GM18498 (cell line): ENCODE data around the gene KIF11.
"Not testable (repeated sequence)": the region's sequence is repeated elsewhere in the genome, so short reads cannot be mapped to it uniquely, and the experiment has no call there.

Source experiments
- ATAC-seq: cut with Tn5 transposase; IDR thresholded peaks from one replicate; pipeline ENCODE4 v1.9.1; 2021; ENCODE audit warnings: mild to moderate bottlenecking, moderate library complexity; ENCODE audit not compliant: unreplicated experiment

Gene KIF11

GRCh38 chr10:92590623-92591549, 2.0 kb upstream of the KIF11 start:
- peak; percentile 1 for ATAC-seq

- peak; percentile 75 for ATAC-seq
Observed at GRCh38 chr10:92591550-92592022, 1.3 kb upstream of the KIF11 start.

- no peak for ATAC-seq
Observed at GRCh38 chr10:92593619-92594588, 974 bp downstream of the KIF11 start.

GRCh38 chr10:92595505-92595904, 2.6 kb downstream of the KIF11 start:
- no peak for ATAC-seq

- ATAC-seq: no peak
Observed at GRCh38 chr10:92598321-92598720, 5.4 kb downstream of the KIF11 start.

GRCh38 chr10:92604841-92605240, 11.9 kb downstream of the KIF11 start:
- no peak for ATAC-seq

GRCh38 chr10:92615515-92615914, 22.6 kb downstream of the KIF11 start:
- ATAC-seq: no peak

GRCh38 chr10:92619368-92619767, 26.4 kb downstream of the KIF11 start:
- ATAC-seq: no peak

- no peak for ATAC-seq
Observed at GRCh38 chr10:92627845-92628480, 35.0 kb downstream of the KIF11 start.

- no peak for ATAC-seq
Observed at GRCh38 chr10:92629945-92630344, 37.0 kb downstream of the KIF11 start.

- ATAC-seq: no peak
Observed at GRCh38 chr10:92638037-92638436, 45.1 kb downstream of the KIF11 start.

GRCh38 chr10:92640107-92640506, 47.2 kb downstream of the KIF11 start:
- no peak for ATAC-seq

GRCh38 chr10:92641492-92641891, 48.6 kb downstream of the KIF11 start:
- no peak for ATAC-seq

GRCh38 chr10:92644921-92645320, 52.0 kb downstream of the KIF11 start:
- no peak for ATAC-seq

- not testable (repeated sequence) for ATAC-seq
Observed at GRCh38 chr10:92650864-92651263, 57.9 kb downstream of the KIF11 start.

GRCh38 chr10:92655426-92655825, 62.5 kb downstream of the KIF11 start:
- no peak for ATAC-seq

- no peak for ATAC-seq
Observed at GRCh38 chr10:92656266-92656961, 63.5 kb downstream of the KIF11 start.

- no peak for ATAC-seq
Observed at GRCh38 chr10:92657024-92657423, 64.1 kb downstream of the KIF11 start.

GRCh38 chr10:92662848-92663247, 69.9 kb downstream of the KIF11 start:
- no peak for ATAC-seq

- ATAC-seq: no peak
Observed at GRCh38 chr10:92664322-92664721, 71.4 kb downstream of the KIF11 start.
